ENCODE results near the gene HTATSF1.

The HTATSF1 gene

GRCh38 chrX:136497556-136498052 lies at the start of gene HTATSF1:
HTATSF1 (plus strand) TSS chrX:136497592; CDS start chrX:136497685, 93 bp downstream.
- no peak for DNase-seq

- no peak for DNase-seq
These were observed 49.4 kb upstream of the HTATSF1 start for GRCh38 chrX:136447968-136448367.

GRCh38 chrX:136450050-136450830 lies 47.2 kb upstream of the HTATSF1 start:
- no peak for DNase-seq

GRCh38 chrX:136452614-136453013 lies 44.8 kb upstream of the HTATSF1 start:
- no peak for DNase-seq

GRCh38 chrX:136453114-136453513 lies 44.3 kb upstream of the HTATSF1 start:
- no peak for DNase-seq

- no peak for DNase-seq
These were observed 43.6 kb upstream of the HTATSF1 start for GRCh38 chrX:136453771-136454170.

GRCh38 chrX:136456133-136456532 lies 41.3 kb upstream of the HTATSF1 start:
- no peak for DNase-seq

- DNase-seq = no peak
These were observed 40.0 kb upstream of the HTATSF1 start for GRCh38 chrX:136457303-136457917.

GRCh38 chrX:136464589-136464988 lies 32.8 kb upstream of the HTATSF1 start:
- no peak for DNase-seq

- DNase-seq = no peak
These were observed 30.1 kb upstream of the HTATSF1 start for GRCh38 chrX:136467303-136467702.

- DNase-seq = no peak
These were observed 28.8 kb upstream of the HTATSF1 start for GRCh38 chrX:136468391-136469103.

- DNase-seq = no peak
These were observed 23.7 kb upstream of the HTATSF1 start for GRCh38 chrX:136473663-136474062.

GRCh38 chrX:136475236-136475635 lies 22.2 kb upstream of the HTATSF1 start:
- no peak for DNase-seq

- DNase-seq = no peak
These were observed 20.9 kb upstream of the HTATSF1 start for GRCh38 chrX:136476501-136476900.

GRCh38 chrX:136477026-136477425 lies 20.4 kb upstream of the HTATSF1 start:
- DNase-seq = no peak

GRCh38 chrX:136480383-136480782 lies 17.0 kb upstream of the HTATSF1 start:
- no peak for DNase-seq

GRCh38 chrX:136487647-136488046 lies 9.7 kb upstream of the HTATSF1 start, which contains the start of gene BRS3:
BRS3 (plus strand) TSS chrX:136487947; CDS start chrX:136488115, 168 bp downstream.
- DNase-seq = no peak

GRCh38 chrX:136488706-136489105 lies 8.7 kb upstream of the HTATSF1 start:
- DNase-seq = no peak

- no peak for DNase-seq
These were observed 5.6 kb upstream of the HTATSF1 start for GRCh38 chrX:136491832-136492231.

GRCh38 chrX:136493011-136493410 lies 4.4 kb upstream of the HTATSF1 start:
- no peak for DNase-seq

GRCh38 chrX:136495043-136495442 lies 2.3 kb upstream of the HTATSF1 start:
- DNase-seq = no peak

GRCh38 chrX:136496186-136496763 lies 1.1 kb upstream of the HTATSF1 start:
- no peak for DNase-seq

Data from stimulated activated CD4-positive, alpha-beta T cell treated with anti-CD3 and anti-CD28 coated beads, Interleukin-4, amount 100 ng/mL, for 24 hours (primary cell).